Neural crest cell (in vitro differentiated cells): ENCODE results near the gene ATP6V1C2. TPM values are rescaled to one million over a fixed set of nuclear protein-coding genes. Genes with fewer than 3 reads are reported as not detected.
A peak's percentile ranks its signal among the peaks of the same experiment; 100 is the strongest.

Experiments used
- DNase-seq: peaks from one replicate; pipeline ENCODE4 v3.0.0; 2021; ENCODE audit warnings: low read depth, mixed read lengths, low spot score
- H3K27ac Mint-ChIP-seq: one replicate; pipeline ENCODE4 v1.8.0; 2021; ENCODE audit warnings: mild to moderate bottlenecking, mixed read lengths; ENCODE audit not compliant: unreplicated experiment
- H3K27me3 Mint-ChIP-seq: 2 replicates; pipeline ENCODE4 v1.8.0; 2021; ENCODE audit warnings: low read depth, mild to moderate bottlenecking, mixed read lengths
- H3K36me3 Mint-ChIP-seq: 2 replicates; pipeline ENCODE4 v1.8.0; 2021; ENCODE audit warnings: low read depth, mild to moderate bottlenecking, mixed read lengths
- H3K4me1 Mint-ChIP-seq: 2 replicates; pipeline ENCODE4 v1.8.0; 2021; ENCODE audit warnings: mixed read lengths
- H3K4me3 Mint-ChIP-seq: one replicate; pipeline ENCODE4 v1.8.0; 2021; ENCODE audit warnings: mild to moderate bottlenecking, mixed read lengths
- H3K9me3 Mint-ChIP-seq: 2 replicates; pipeline ENCODE4 v1.8.0; 2021; ENCODE audit warnings: mixed read lengths
- total RNA-seq: library from RNA; stranded (reverse); gene quantifications from 2 replicates; pipeline ENCODE4 v1.2.1, GENCODE V29; 2021
- TF ChIP-seq, protein P1 (sequence below): fragments of 200-600 bp; sonication (generic); conservative IDR thresholded peaks from 2 replicates; pipeline ENCODE4 v1.5.0; 2021; ENCODE audit warnings: antibody characterized with exemption, mild to moderate bottlenecking

ATP6V1C2 gene
- total RNA-seq, 1 donor from 2014 or later, result 0.14 TPM

DNA sequence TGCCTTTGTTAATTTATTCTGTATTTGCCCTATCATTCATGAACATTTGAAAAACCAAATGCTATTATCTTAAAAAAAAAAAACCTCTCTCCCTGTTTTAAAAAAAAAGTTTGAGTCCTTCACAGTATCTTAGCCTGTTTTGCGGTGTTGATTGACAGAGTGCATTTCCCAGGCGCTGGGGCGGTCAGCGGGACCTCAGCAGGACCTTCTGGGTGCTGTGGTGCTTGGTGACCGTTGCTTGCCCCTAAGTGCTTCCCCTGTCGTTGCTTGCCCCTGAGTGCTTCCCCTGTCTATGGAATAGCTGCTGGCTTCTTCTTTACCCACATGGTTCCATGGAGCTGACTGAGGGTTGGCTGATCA is 12.1 kb downstream of the ATP6V1C2 start:
- no peak overlapping the region for H3K4me3 Mint-ChIP-seq
- H3K27ac Mint-ChIP-seq, result no peak overlapping the region
- no peaks in the 10 kb centered on the region for H3K9me3 Mint-ChIP-seq
- DNase-seq, result no peak
- peaks cover 15% of the 10 kb centered on the region for H3K27me3 Mint-ChIP-seq
- H3K4me1 Mint-ChIP-seq, result no peaks in the 10 kb centered on the region
- TF ChIP-seq, protein P1, sequence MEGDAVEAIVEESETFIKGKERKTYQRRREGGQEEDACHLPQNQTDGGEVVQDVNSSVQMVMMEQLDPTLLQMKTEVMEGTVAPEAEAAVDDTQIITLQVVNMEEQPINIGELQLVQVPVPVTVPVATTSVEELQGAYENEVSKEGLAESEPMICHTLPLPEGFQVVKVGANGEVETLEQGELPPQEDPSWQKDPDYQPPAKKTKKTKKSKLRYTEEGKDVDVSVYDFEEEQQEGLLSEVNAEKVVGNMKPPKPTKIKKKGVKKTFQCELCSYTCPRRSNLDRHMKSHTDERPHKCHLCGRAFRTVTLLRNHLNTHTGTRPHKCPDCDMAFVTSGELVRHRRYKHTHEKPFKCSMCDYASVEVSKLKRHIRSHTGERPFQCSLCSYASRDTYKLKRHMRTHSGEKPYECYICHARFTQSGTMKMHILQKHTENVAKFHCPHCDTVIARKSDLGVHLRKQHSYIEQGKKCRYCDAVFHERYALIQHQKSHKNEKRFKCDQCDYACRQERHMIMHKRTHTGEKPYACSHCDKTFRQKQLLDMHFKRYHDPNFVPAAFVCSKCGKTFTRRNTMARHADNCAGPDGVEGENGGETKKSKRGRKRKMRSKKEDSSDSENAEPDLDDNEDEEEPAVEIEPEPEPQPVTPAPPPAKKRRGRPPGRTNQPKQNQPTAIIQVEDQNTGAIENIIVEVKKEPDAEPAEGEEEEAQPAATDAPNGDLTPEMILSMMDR, result no peak
- no peaks in the 10 kb centered on the region for H3K36me3 Mint-ChIP-seq

DNA sequence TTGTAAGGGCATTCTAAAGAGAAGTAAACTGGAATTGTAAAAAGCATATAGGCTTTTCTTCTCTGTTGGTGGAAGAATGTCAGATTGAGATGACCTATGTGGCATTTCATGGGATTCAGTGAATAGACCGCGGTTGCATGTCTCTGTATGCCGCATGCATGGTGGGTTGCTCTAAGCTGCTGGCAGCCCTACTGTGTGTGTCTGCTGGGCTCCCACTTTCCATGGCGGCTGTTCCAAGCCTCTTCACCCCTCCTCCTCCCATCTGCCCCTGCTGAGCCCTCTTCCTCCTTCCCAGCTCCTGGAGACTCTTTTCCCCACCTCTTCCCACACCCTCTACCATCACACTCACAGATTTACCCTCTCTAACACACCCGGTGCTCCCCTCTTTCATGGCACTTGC is 12.6 kb downstream of the ATP6V1C2 start:
- DNase-seq, result no peak
- no peak overlapping the region for H3K4me3 Mint-ChIP-seq
- H3K27me3 Mint-ChIP-seq, result peaks cover 15% of the 10 kb centered on the region
- TF ChIP-seq, protein P1, result no peak
- no peak overlapping the region for H3K27ac Mint-ChIP-seq
- no peaks in the 10 kb centered on the region for H3K36me3 Mint-ChIP-seq
- H3K4me1 Mint-ChIP-seq, result no peaks in the 10 kb centered on the region
- H3K9me3 Mint-ChIP-seq, result no peaks in the 10 kb centered on the region

DNA sequence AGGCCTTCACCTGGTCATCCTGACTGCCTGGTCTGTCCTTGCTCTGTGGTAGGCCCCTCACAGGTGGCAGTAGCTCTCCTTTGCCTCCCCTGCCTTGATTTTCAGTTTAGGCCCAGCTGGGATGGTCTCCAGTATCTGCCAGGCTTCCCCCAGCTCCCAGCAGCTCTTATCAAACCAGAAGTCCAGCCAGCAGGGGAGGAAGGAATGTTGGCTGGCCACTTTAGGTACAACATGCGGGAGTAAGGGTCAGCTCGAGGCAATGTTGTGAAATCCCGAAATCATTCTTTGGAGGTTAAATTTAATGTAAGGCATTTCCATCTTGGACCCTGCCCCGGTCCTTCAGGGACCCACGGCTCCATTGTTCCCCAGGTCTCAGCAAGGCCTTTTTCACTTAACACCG is 16.8 kb downstream of the ATP6V1C2 start:
- Mint-ChIP-seq H3K27me3 (peaks cover 10% of the 10 kb centered on the region), H3K36me3 (no peaks in the 10 kb centered on the region), H3K4me3 (no peak overlapping the region), H3K9me3 (no peaks in the 10 kb centered on the region), H3K27ac (no peak overlapping the region), H3K4me1 (peaks cover 11% of the 10 kb centered on the region)
- TF ChIP-seq, protein P1, result no peak
- DNase-seq, result no peak

DNA sequence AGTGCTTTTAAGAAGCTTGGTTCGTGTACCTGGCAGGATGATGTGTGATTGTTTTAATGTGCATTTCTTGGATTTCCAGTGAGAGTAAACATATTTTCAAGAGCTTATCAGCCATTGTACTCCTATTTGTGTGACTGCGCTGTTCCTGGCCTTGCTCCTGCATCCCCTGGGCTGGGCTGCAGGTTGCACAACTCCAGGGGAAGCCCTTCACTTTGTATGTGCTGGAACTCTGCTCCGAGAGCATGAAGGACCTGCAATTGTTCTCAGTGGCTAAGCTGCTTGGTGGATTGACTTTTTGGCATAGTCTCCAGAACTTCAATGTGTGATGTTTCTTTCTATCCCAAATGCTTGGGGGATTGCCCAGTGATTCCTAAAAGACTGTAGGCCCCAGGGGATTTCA is 18.8 kb downstream of the ATP6V1C2 start:
- no peak for DNase-seq
- peaks cover 2% of the 10 kb centered on the region for H3K27me3 Mint-ChIP-seq
- peaks cover 11% of the 10 kb centered on the region for H3K4me1 Mint-ChIP-seq
- TF ChIP-seq, protein P1, result no peak
- no peaks in the 10 kb centered on the region for H3K36me3 Mint-ChIP-seq
- no peak overlapping the region for H3K4me3 Mint-ChIP-seq
- no peaks in the 10 kb centered on the region for H3K9me3 Mint-ChIP-seq
- H3K27ac Mint-ChIP-seq, result no peak overlapping the region

DNA sequence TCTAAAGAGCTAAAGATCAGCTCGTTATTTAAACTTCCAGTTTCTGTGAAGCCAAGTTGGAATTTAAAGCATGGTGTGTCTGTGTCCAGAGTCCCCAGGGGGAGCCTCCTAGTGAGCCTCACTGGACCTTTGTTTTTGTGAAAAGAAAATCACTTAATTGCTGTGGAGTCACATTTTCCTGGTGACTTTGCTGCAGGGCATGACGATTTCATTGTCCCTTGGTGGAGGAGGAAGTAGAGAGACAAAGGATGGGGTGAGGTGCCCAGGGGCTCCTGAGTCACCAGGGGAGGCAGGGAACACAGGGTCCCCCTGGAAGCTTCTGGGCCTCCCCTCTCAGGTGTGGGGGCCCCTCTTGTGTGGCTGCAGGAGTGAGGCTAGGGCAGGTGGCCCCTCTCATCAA is 19.7 kb downstream of the ATP6V1C2 start:
- no peak for DNase-seq
- no peak overlapping the region for H3K4me3 Mint-ChIP-seq
- TF ChIP-seq, protein P1, result no peak
- H3K4me1 Mint-ChIP-seq, result peaks cover 11% of the 10 kb centered on the region
- no peaks in the 10 kb centered on the region for H3K36me3 Mint-ChIP-seq
- peaks cover 2% of the 10 kb centered on the region for H3K27me3 Mint-ChIP-seq
- H3K27ac Mint-ChIP-seq, result peak overlapping the region; percentile 63
- no peaks in the 10 kb centered on the region for H3K9me3 Mint-ChIP-seq

DNA sequence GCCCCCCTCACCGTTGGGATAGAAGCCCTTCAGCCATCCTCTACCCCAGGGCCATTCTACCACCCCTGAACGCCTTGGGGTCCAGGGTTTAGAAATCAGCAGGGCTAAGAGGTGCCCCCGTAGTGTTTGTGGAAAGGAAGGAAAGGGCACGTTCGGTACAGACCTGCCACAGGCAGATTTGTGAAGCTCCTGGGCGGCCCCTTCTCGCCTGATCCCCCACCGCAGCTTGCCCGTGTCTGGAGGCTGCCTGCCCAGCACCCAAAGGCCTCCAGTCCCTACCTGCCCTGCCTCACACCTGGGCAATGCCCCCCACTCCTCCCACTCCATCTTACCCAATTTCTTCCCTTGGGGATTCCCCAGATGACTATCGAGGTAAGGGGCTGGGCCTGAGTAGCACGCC is 21.2 kb downstream of the ATP6V1C2 start:
- Mint-ChIP-seq H3K36me3 (no peaks in the 10 kb centered on the region), H3K4me3 (no peak overlapping the region), H3K27me3 (peaks cover 2% of the 10 kb centered on the region), H3K4me1 (peaks cover 11% of the 10 kb centered on the region), H3K9me3 (no peaks in the 10 kb centered on the region), H3K27ac (no peak overlapping the region)
- no peak for DNase-seq
- TF ChIP-seq, protein P1, result no peak
